HG03103 (cell line): Measurements from ENCODE around the gene MPP2.
"Not testable (repeated sequence)": the region's sequence is repeated elsewhere in the genome, so short reads cannot be mapped to it uniquely, and the experiment has no call there.

Source experiments
- ATAC-seq: cut with Tn5 transposase; IDR thresholded peaks from one replicate; pipeline ENCODE4 v1.9.1; 2021; ENCODE audit warnings: low read depth; ENCODE audit not compliant: unreplicated experiment

Gene MPP2, protein sequence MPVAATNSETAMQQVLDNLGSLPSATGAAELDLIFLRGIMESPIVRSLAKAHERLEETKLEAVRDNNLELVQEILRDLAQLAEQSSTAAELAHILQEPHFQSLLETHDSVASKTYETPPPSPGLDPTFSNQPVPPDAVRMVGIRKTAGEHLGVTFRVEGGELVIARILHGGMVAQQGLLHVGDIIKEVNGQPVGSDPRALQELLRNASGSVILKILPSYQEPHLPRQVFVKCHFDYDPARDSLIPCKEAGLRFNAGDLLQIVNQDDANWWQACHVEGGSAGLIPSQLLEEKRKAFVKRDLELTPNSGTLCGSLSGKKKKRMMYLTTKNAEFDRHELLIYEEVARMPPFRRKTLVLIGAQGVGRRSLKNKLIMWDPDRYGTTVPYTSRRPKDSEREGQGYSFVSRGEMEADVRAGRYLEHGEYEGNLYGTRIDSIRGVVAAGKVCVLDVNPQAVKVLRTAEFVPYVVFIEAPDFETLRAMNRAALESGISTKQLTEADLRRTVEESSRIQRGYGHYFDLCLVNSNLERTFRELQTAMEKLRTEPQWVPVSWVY

DNA sequence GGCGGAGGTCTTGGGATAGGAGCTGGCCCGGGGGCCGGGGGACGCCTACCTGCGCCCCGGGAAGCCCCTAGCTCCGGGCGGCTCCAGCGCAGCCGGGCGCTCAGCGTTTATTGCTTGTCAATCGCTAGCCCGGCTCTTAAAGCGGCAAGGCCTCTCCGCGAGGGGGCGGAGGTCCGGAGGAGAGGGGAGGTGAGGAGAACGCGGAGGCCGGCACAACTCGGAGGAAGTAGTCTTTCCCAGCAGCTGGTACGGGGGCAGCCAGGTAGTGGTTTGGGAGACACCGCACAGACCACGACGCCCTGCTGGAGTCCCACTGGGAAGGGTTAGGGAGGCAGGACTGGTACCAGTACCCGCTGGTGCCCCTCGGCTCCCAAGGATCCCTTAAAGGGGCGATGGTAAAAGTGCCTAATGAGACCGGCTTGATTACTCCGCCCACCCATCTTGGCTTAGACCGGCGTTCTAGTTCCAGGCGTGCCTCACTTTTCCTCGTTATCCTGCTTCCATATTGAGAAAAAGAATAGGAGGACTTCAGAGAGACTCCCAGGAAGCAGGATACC is at the start of gene MPP2:
MPP2 (minus strand) TSS at position 112 of the 557 bp plus-strand sequence. CDS start 3,076 bp downstream, outside the sequence.
- no peak for ATAC-seq

DNA sequence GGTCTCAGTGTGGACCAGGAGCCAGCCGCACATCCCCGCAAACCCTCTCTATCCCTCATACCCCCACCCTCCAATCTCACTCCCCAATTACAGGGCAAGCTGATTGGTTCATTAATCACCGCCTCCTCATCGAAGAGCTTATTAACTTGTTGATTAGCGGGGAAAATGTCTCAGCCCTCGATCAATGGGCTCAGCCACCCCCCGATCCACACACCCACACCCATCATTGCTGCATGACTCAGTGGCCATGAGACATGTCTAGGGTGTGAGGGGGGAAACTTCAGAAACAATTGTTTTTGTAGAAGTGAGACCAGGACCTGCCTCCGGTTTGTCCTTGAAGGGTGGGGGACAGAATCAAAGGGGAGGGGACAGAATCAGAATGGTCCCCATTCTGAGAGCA is 48.9 kb upstream of the MPP2 start:
- no peak for ATAC-seq

DNA sequence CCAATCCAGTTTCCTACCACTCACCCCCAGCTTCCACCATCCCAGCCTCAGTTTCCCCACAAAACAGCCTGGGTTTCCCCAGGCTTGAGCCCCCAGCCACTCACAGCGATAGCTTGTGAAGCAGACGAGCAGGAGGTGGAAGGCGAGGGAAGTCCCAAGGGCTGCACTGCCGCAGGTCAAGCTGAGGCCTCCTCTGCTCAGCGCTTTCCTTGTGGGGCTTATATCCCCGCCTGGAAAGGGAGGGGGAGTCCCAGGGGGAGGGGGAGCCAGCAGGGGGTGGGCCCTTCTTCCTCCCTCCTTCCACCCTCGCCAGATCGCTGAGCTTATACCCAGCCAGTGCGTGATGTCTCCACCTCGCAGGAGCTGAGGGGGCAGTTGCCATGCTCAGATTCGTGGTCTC is 46.4 kb upstream of the MPP2 start, which contains the start of gene PYY:
PYY (minus strand) TSS at position 195 of the 400 bp plus-strand sequence. CDS start 457 bp downstream, outside the sequence.
- ATAC-seq, result no peak

DNA sequence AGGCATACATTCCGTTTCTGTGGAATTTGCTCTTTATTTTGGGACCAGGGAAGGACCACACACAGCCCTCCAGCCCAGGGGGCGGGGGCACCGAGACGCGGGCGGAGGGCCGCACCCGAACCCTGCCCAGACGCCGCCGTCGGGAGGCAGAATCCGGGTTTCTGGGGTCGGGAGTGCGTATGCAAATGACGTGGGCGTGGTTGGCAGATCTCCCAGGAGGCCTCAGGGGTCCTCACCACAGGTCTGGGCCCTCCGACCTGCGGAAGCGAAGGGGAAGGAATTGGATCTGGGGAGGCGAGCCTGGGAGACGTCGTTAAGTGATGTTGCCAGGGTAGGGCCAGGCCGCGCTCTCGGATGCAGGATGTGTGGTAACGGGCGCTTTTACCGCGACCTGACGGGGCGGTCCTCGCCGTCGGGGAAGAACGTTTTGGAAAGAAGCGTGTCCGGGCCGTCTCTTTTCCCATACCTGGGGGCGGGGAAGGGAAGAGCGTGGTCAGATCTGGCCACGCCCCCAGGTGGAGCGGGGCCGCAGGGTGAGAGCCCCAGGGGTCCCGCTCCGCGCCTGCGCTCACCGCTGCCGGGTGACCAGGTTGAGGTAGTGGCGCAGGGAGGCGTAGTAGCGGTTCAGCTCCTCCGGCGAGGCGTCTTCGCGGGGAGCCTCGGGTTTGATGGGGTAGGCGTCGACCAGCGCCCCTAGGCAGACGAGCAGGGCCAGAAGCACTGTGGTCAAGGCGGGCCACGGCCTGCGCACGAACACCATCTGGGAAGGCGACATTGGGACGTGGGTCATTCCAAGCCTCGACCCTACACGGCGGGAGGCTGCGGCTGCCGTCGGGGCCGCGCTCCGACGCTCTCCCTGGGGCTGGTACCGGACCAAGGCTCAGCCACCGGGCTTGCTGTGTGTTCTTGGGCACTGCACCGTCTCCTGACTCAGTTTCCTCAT is 45.7 kb upstream of the MPP2 start:
- ATAC-seq, result no peak

DNA sequence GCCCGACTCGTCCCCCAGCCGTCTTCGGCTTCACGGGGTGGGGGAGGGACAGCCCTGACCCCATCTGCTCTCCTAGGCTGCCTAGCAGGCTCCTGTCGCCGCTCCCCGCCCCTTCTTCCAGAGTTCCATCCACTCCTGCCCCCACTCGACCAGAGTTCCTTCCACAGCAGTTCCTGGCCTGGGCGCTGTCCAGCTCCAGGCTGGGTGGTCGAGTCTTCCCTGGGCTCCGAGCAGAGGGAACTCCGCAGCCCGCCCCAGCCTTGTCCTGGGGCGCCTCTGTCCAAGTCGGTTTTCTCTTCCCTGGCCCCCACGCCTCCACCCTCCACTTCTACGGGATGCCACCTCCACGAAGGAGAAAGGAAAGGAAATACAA is 45.0 kb upstream of the MPP2 start:
- no peak for ATAC-seq

DNA sequence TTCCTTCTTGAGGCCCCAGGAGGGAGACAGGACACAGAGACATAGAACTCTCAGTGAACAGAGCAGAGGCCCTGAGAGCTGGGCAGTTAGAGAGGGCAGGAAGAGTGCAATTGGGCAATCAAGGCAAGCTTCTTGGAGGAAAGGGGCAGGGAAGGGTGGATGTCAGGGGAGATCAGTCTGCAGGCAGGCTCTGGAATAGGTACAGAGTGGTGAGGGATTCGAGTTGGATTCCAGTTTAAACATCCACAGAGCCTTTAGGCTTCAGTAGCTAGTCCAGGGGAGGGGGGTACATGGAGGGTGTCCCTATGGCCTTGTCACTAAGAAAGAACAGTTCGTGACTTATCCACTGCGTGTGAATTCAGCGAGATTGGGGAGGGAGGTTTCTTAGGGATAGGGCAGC is 44.4 kb upstream of the MPP2 start:
- ATAC-seq, result no peak

DNA sequence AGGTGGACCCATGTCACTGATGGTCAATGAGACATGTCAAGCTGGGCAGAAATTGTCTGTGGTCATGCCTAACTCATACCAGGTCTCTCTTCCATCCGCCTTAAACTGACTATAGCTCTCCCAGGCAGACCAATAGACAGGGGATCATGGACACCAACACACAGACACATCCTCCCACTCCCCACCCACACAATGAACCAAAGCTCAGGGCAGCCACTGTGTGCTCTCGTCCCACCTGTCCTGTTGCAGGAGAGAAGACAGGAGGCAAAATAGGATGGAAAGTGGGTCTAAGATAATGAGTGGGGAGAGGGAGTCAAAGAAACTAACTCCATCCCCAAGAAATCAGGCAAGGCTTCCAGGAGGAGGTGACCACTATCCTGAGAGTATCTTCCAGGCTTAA is 43.2 kb upstream of the MPP2 start:
- no peak for ATAC-seq

DNA sequence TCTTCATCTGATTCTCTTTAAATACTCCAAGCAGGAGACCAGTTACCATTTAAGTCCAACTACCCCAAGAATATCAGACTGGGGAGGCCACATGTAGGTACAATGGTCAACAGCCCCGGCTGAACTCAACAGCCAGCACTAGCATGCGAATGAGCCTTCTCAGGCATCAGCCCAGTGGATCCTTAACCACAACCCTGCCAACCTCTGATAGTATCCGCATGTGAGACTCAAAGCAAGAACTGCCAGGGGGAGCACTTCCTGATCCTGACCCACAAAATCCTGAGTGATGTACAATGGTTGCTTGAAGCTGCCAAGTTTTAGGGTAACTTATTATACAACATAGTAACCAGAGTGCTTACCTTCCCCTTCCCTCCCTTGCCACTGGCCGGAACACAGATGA is 42.4 kb upstream of the MPP2 start:
- ATAC-seq, result no peak

DNA sequence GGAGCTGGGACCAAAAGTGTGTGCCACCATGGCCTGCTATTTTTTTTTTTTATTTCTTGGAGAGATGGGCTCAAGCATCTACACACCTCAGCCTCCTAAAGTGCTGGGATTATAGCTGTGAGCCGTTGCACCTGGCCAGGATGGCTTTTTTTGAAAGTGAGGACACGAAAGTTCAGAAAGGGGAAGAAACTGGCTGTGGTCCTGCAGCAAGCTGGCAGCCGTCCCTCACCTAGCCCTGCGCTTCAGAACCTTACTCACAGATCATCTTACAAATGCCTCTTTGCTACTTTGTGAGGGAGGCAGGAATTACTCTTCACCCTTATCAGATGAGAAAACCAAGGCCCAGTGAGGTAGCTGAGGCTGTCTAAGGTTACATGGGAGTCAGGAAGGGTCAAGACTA is 39.4 kb upstream of the MPP2 start:
- ATAC-seq, result no peak

DNA sequence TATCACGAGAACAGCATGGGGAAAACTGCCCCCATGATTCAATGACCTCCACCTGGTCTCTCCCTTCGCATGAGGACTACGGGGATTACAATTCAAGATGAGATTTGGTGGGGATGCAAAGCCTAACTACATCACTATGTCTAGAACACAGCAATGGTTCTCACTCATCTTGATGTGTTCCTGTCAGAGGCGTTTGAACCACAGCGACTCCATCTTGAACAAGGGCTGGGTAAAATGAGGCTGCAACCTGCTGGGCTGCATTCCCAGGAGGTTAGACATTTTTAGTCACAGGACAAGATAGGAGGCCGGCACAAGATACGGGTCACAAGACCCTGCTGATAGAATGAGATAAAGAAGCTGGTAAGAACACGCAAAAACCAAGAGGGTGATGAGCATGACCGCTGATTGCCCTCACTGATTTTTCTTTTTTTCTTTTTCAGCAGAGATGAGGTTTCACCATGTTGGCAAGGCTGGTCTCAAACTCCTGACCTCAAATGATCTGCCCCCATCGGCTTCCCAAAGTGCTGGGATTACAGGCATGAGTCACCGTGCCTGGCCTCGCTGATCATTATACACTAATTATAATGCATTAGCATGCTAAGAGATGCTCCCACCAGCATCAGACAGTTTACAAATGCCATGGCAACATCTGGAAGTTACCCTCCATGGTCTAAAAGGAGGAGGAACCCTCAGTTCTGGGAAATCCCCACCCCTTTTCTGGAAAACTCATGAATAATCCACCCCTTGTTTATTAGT is 37.9 kb upstream of the MPP2 start:
- ATAC-seq, result no peak

DNA sequence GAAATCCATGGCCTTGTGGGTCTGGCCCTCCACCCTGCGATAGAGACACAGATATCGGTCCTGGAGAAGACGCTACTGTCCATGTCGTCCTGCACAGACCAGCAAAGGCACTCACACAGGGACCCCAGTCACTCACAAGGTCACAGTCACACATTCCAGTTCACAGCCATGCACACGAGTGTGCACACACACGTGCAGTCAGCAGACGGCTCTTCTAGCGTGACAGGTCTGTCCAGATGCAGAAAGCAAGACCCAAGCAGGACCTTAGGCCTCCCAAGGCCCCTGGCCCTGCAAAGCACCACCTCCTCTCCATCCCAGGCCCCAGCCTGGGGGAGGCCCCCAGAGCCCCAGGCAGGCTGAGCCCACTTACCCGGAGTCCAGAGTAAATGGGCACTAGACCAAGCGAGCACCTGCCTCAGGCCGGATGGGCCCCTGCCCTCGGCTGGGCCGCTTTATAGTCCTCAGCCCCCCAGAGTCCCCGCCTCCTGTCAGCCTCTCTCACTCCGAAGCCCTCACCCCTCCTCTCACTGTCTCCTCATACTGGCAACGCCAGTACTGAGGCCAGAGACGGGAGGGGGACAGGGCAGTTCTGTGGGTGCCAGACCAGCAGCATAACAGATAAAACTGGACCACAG is 34.8 kb upstream of the MPP2 start, which contains the start of gene PPY:
PPY (minus strand) TSS at position 426 of the 635 bp plus-strand sequence. CDS start 822 bp downstream, outside the sequence.
- no peak for ATAC-seq

DNA sequence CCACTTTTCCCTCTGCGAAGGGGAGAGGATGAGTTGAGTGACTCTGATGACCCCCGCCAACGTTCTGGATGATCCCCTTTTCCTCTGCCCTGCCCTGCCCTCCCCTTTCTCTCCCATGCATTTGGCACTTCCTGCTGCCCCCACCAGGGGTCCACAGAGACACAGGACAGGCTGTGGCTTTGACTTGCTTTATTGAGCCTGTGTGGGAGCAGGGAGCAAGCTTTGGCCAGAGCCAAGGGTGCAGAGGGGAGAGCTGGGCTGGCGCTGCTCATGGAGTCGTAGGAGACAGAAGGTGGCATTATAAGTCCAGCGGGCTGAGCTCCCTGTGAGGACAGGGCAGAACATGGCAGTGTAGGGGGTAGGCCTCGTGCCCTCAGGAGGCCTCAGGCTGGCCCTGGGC is 33.3 kb upstream of the MPP2 start:
- no peak for ATAC-seq

DNA sequence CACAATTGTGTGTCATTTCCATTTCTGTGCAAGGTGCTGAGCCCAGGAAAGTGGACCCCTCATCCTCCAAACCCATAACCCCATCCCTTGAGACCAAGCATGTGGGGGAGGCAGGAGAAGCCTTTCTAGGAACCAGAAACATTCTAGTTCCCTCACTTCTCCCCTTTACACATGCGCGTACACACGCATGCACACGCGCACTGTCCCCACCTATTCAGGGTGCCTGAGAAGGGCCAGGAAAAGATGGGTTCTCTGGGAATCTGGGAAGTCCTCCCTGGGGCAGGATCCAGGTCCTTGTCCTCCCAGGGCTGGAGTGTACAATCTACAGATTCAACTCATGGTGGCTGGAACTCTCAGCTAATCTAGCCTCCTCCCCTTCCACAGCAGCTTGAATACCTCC is 32.5 kb upstream of the MPP2 start:
- no peak for ATAC-seq

DNA sequence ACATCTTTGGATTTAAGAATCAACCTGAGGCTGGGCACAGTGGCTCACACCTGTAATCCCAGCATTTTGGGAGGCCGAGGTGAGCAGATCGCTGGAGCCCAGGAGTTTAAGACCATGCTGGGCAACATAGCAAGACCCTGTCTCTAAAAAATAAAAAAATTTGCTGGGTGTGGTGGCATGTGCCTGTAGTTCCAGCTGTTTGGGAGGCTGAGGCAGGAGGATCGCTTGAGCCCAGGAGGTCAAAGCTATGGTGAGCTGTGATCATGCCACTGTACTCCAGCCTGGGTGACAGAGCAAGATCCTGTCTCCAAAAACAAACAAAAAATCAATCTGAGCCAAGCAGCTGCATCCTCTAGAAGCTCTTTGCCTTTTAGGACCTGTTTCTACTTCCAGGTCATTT is 32.1 kb upstream of the MPP2 start:
- ATAC-seq, result not testable (repeated sequence)

DNA sequence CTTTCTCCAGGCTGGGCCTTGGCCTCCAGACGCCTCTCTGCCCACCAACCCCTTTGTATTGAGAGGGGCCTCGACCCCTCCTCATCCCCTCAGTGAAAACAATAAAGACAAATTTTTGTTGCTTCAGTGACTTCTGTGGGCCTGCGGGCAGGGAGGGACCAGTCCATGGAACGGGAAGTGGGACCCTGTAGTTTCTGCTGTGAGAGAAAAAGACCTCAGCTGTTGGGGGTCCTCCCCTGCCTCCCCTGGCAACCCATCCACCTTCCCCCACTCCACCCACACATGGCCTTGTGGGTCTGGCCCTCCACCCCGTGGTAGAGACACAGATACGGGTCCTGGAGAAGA is 31.5 kb upstream of the MPP2 start:
- no peak for ATAC-seq

DNA sequence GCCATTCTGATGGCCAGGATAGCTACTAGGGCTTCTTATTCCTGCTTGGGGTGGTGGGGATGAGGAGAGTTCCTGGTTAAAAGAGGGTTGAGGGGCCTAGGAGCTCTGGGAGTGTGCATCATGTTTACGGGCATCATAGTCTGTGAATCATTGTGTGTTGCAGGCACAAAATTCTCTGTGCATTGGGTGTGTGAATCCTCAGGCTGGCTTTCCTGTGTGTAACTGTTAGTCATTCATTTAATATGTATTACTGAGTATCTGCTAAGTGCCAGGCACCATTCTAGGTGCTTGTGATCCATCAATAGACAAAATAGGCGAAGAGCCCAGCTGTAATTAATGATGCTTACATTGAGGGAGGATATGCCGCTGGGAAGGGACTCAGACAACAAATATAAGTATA is 29.1 kb upstream of the MPP2 start:
- ATAC-seq, result no peak

DNA sequence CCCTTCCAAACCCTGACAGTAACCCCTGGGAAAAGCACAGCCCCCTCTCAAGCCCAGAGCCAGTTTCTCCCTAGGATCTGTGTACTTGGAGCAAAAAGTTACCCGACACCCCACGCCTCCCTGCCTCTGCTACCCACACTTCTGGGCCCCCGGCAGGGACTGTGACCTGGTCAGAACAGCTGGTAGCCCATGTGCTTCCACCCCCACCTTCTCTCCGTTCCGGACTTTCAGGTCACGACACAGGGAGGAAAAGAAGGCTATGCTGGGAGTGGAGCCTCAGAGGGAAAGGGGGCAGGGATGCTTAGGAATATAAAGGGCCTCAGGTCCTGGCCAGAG is 28.6 kb upstream of the MPP2 start:
- no peak for ATAC-seq

DNA sequence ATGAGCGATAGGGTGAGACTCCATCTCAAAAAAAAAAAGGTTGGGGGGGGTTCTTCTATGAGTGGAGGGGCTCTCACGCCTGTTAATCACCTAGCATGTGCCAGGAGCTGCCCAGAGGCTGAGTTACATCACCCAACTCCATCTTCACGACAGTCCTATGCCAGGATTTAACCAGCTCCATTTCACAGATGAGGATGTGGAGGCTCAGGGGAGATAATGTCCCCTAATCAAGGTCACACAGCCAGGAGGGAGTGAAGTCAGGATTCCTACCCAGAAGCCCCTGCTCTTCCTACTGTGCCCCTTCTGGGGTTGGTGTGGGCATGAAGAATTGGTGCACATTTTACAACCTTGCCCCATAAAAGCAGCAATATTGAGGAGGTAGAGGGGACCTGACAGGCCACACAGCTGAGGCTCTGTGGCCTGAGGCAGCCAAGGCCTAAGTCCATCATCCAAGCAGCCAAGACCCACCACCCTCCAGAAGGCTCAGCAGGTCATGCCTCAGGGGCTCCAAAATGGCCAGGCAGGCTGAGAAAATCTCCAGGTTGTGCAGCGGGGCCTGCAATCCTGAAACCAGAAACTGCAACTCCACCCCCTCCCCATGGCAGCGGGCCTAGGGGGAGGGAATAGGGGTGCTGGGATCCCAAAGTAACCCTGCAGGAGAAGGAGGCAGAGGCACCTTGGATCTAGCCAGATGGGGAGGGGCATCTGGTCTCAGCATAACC is 28.0 kb upstream of the MPP2 start:
- ATAC-seq, result no peak

DNA sequence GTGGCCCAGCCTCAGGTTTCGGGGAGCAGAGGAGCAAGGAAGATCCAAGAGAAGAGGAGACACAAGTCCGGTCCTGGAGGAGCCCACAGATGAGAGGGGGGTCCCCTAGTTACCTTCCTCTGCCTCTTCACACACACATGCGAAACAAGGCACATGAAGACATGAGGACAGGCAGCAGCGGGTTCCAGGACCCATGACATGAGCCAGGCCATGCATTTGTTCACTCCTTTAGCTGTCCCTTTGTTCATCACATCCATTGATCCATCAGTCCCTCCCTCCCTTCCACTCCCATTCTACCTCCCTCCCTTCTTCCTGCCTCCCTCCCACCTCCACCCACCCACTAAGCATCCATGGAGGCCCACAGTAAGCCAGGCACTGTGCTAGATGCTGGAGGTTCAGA is 25.6 kb upstream of the MPP2 start:
- no peak for ATAC-seq
